H9 (cell line): ENCODE measurements around the gene SCN3A. TPM values are rescaled to one million over a fixed set of nuclear protein-coding genes. Genes with fewer than 3 reads are reported as not detected.

Experiments used
- DNase-seq: peaks from one replicate; pipeline ENCODE4 v3.0.0-alpha.2; 2017
- H2AFZ ChIP-seq: one replicate; pipeline ENCODE4 v1.6.1; 2013; ENCODE audit warnings: mild to moderate bottlenecking, low read length, control low read depth, moderate library complexity
- H2AK5ac ChIP-seq: 2 replicates; pipeline ENCODE4 v1.6.1; 2013; ENCODE audit warnings: low read length, control low read depth, mixed read lengths; ENCODE audit not compliant: insufficient read length
- H2BK120ac ChIP-seq: one replicate; pipeline ENCODE4 v1.6.1; 2013; ENCODE audit warnings: low read depth, mild to moderate bottlenecking, low read length, control low read depth, inconsistent platforms; ENCODE audit not compliant: poor library complexity, severe bottlenecking
- H2BK12ac ChIP-seq: 2 replicates; pipeline ENCODE4 v1.6.1; 2013; ENCODE audit warnings: low read length, control low read depth, mixed read lengths, low read depth; ENCODE audit not compliant: insufficient read length
- H2BK15ac ChIP-seq: 2 replicates; pipeline ENCODE4 v1.6.1; 2013; ENCODE audit warnings: low read depth, low read length, control low read depth
- H2BK20ac ChIP-seq: one replicate; pipeline ENCODE4 v1.6.1; 2013; ENCODE audit warnings: low read depth, mild to moderate bottlenecking, low read length, control low read depth, inconsistent platforms; ENCODE audit not compliant: poor library complexity, severe bottlenecking
- H2BK5ac ChIP-seq: 2 replicates; pipeline ENCODE4 v1.6.1; 2013; ENCODE audit warnings: low read length, control low read depth, mixed read lengths; ENCODE audit not compliant: insufficient read length
- H3K14ac ChIP-seq: 2 replicates; pipeline ENCODE4 v1.6.1; 2013; ENCODE audit warnings: low read length, control low read depth; ENCODE audit not compliant: insufficient read depth
- H3K18ac ChIP-seq: 2 replicates; pipeline ENCODE4 v1.6.1; 2013; ENCODE audit warnings: low read depth, mild to moderate bottlenecking, mixed read lengths, low read length, control low read depth; ENCODE audit not compliant: insufficient read length
- H3K23ac ChIP-seq: 2 replicates; pipeline ENCODE4 v1.6.1; 2013; ENCODE audit warnings: low read length, control low read depth, mixed read lengths, low read depth; ENCODE audit not compliant: insufficient read length
- H3K23me2 ChIP-seq: 2 replicates; pipeline ENCODE4 v1.6.1; 2013; ENCODE audit warnings: low read depth, mild to moderate bottlenecking, mixed read lengths, low read length, control low read depth; ENCODE audit not compliant: insufficient read length, poor library complexity, severe bottlenecking
- H3K27ac ChIP-seq: 2 replicates; pipeline ENCODE4 v1.5.1; 2013; ENCODE audit warnings: low read length, control low read depth, mixed read lengths, low read depth; ENCODE audit not compliant: insufficient read length
- H3K27me3 ChIP-seq: 2 replicates; pipeline ENCODE4 v1.6.1; 2013; ENCODE audit warnings: low read length, control low read depth, inconsistent platforms; ENCODE audit not compliant: insufficient read depth
- H3K4ac ChIP-seq: 2 replicates; pipeline ENCODE4 v1.6.1; 2013; ENCODE audit warnings: low read depth, mild to moderate bottlenecking, control low read depth, inconsistent platforms, low read length, moderate library complexity
- H3K4me1 ChIP-seq: 2 replicates; pipeline ENCODE4 v1.6.1; 2013; ENCODE audit warnings: low read length, control low read depth, inconsistent platforms; ENCODE audit not compliant: insufficient read depth
- H3K4me2 ChIP-seq: 2 replicates; pipeline ENCODE4 v1.6.1; 2013; ENCODE audit warnings: low read length, control low read depth, mixed read lengths; ENCODE audit not compliant: insufficient read length, insufficient read depth
- H3K56ac ChIP-seq: 2 replicates; pipeline ENCODE4 v1.6.1; 2013; ENCODE audit warnings: low read depth, mild to moderate bottlenecking, mixed read lengths, low read length, control low read depth; ENCODE audit not compliant: insufficient read length
- H3K79me1 ChIP-seq: 2 replicates; pipeline ENCODE4 v1.6.1; 2013; ENCODE audit warnings: low read depth, mild to moderate bottlenecking, moderate library complexity, low read length, control low read depth, inconsistent platforms; ENCODE audit not compliant: insufficient read depth, poor library complexity, severe bottlenecking
- H3K79me2 ChIP-seq: 2 replicates; pipeline ENCODE4 v1.6.1; 2013; ENCODE audit warnings: low read length, control low read depth, inconsistent platforms; ENCODE audit not compliant: insufficient read depth
- H3K9ac ChIP-seq: 2 replicates; pipeline ENCODE4 v1.6.1; 2013; ENCODE audit warnings: low read length, control low read depth, mixed read lengths; ENCODE audit not compliant: insufficient read length; ENCODE audit errors: extremely low read depth
- H3K9me3 ChIP-seq: one replicate; pipeline ENCODE4 v1.6.1; 2013; ENCODE audit warnings: low read depth, low read length, inconsistent platforms; ENCODE audit not compliant: control insufficient read depth
- H3T11ph ChIP-seq: one replicate; pipeline ENCODE4 v1.6.1; 2013; ENCODE audit warnings: mild to moderate bottlenecking, low read length, control low read depth, inconsistent platforms
- H4K20me1 ChIP-seq: one replicate; pipeline ENCODE4 v1.6.1; 2013; ENCODE audit not compliant: control insufficient read depth, insufficient read length, insufficient read depth
- H4K5ac ChIP-seq: 2 replicates; pipeline ENCODE4 v1.6.1; 2013; ENCODE audit warnings: low read depth, mild to moderate bottlenecking, mixed read lengths, low read length, control low read depth; ENCODE audit not compliant: insufficient read length
- H4K8ac ChIP-seq: replicated peaks from 2 replicates; pipeline ENCODE4 v1.6.1; 2013; ENCODE audit warnings: low read length, control low read depth, mixed read lengths, low read depth; ENCODE audit not compliant: insufficient read length
- H4K91ac ChIP-seq: 2 replicates; pipeline ENCODE4 v1.6.1; 2013; ENCODE audit warnings: low read depth, mild to moderate bottlenecking, moderate library complexity, mixed read lengths, low read length, control low read depth; ENCODE audit not compliant: insufficient read length
- H3K27ac Mint-ChIP-seq, 3 experiments: 2 replicates in 2 of 3; 3 replicates in 1 of 3; pipeline ENCODE4 v1.8.0; 2020 to 2021; ENCODE audit warnings: mixed read lengths in 3 of 3, mild to moderate bottlenecking in 1 of 3, moderate library complexity in 1 of 3
- H3K27me3 Mint-ChIP-seq: 2 replicates; pipeline ENCODE4 v1.8.0; 2021; ENCODE audit warnings: low read depth, mild to moderate bottlenecking, moderate library complexity, mixed read lengths
- H3K36me3 Mint-ChIP-seq, 3 experiments: 2 replicates in 2 of 3; 3 replicates in 1 of 3; pipeline ENCODE4 v1.8.0; 2020 to 2021; ENCODE audit warnings: low read depth in 3 of 3, mixed read lengths in 3 of 3; ENCODE audit not compliant: insufficient read depth in 1 of 3
- H3K4me1 Mint-ChIP-seq, 2 experiments: 2 replicates each; pipeline ENCODE4 v1.8.0; 2020; ENCODE audit warnings: mixed read lengths in 2 of 2
- H3K4me3 Mint-ChIP-seq, 2 experiments: 2 replicates in 1 of 2; 3 replicates in 1 of 2; pipeline ENCODE4 v1.8.0; 2020 to 2021; ENCODE audit warnings: mild to moderate bottlenecking in 2 of 2, mixed read lengths in 2 of 2, moderate library complexity in 1 of 2
- H3K9me3 Mint-ChIP-seq, 2 experiments: 2 replicates in 1 of 2; 3 replicates in 1 of 2; pipeline ENCODE4 v1.8.0; 2020; ENCODE audit warnings: mild to moderate bottlenecking in 2 of 2, mixed read lengths in 2 of 2, moderate library complexity in 1 of 2
- CTCF ChIP-seq: fragments of 200-600 bp; sonication (generic); conservative IDR thresholded peaks from 3 replicates; pipeline ENCODE4 v1.8.0; 2021; ENCODE audit warnings: antibody characterized with exemption, mild to moderate bottlenecking
- WGBS: extraction: QIAGEN DNeasy Blood & Tissue Kit; methylation state at CpG from one replicate; pipeline ENCODE4 v1.1.7; 2013; ENCODE audit warnings: missing lambda C conversion rate, low lambda C conversion rate, mixed read lengths; ENCODE audit not compliant: insufficient read length; ENCODE audit errors: extremely low coverage; 5-methylcytosine and 5-hydroxymethylcytosine counted together
- total RNA-seq: library from RNA; stranded (reverse); gene quantifications from 2 replicates; pipeline ENCODE4 v1.2.1, GENCODE V29; 2021

The SCN3A gene
- total RNA-seq, 1 experiment from 2014 or later, result not detected

GRCh38 chr2:165182029-165182428 lies 21.8 kb downstream of the SCN3A start:
- no peak overlapping the region for H2BK5ac ChIP-seq
- no peak overlapping the region for H4K5ac ChIP-seq
- no peak overlapping the region for H3K18ac ChIP-seq
- DNase-seq, result no peak
- H3K23me2 ChIP-seq, result no peaks in the 10 kb centered on the region
- no peaks in the 10 kb centered on the region for H3K9me3 Mint-ChIP-seq
- no peak overlapping the region for H4K8ac ChIP-seq
- H2BK120ac ChIP-seq, result no peak overlapping the region
- no peaks in the 10 kb centered on the region for H3K4me1 ChIP-seq
- no peaks in the 10 kb centered on the region for H3K36me3 Mint-ChIP-seq
- no peak overlapping the region for H3K4me2 ChIP-seq
- no peak for TF ChIP-seq CTCF
- no peaks in the 10 kb centered on the region for H4K20me1 ChIP-seq
- no peak overlapping the region for H3K56ac ChIP-seq
- no peak overlapping the region for H2BK12ac ChIP-seq
- H2BK20ac ChIP-seq, result no peak overlapping the region
- no peak overlapping the region for H3K4me3 Mint-ChIP-seq
- H4K91ac ChIP-seq, result no peak overlapping the region
- no peaks in the 10 kb centered on the region for H3K79me1 ChIP-seq
- H3K27me3 ChIP-seq, result no peaks in the 10 kb centered on the region
- no peak overlapping the region for H3K27ac ChIP-seq
- no peaks in the 10 kb centered on the region for H3K4me1 Mint-ChIP-seq
- no peaks in the 10 kb centered on the region for H3K79me2 ChIP-seq
- no peak overlapping the region for H3K23ac ChIP-seq
- no peak overlapping the region for H2AK5ac ChIP-seq
- WGBS, result no CpG with 5 or more reads among the region's 2 CpGs
- no peak overlapping the region for H3T11ph ChIP-seq
- H3K27ac Mint-ChIP-seq, result no peak overlapping the region
- no peak overlapping the region for H3K9ac ChIP-seq
- H2BK15ac ChIP-seq, result no peak overlapping the region
- H2AFZ ChIP-seq, result no peak overlapping the region
- no peaks in the 10 kb centered on the region for H3K27me3 Mint-ChIP-seq
- no peaks in the 10 kb centered on the region for H3K9me3 ChIP-seq
- no peak overlapping the region for H3K14ac ChIP-seq
- H3K4ac ChIP-seq, result no peak overlapping the region
